SK-N-MC (cell line): Measurements from ENCODE around the gene GYPE.
"Not testable (repeated sequence)": the region's sequence is repeated elsewhere in the genome, so short reads cannot be mapped to it uniquely, and the experiment has no call there.

ENCODE experiments used
- EZH2 ChIP-seq: fragments of 200-600 bp; sonication (generic); IDR thresholded peaks from one replicate; pipeline ENCODE4 v1.6.1; 2017; ENCODE audit warnings: antibody characterized with exemption
- POLR2AphosphoS5 ChIP-seq: IDR thresholded peaks from 2 replicates; pipeline ENCODE4 v1.6.1; 2012; ENCODE audit warnings: mild to moderate bottlenecking, low read depth, low read length, borderline replicate concordance

- not testable (repeated sequence) for TF ChIP-seq EZH2, POLR2AphosphoS5
Observed at GRCh38 chr4:143911528-143912417, 6.4 kb upstream of the GYPE start.
